HL-60 (cell line): ENCODE results near the gene MACC1.

ENCODE experiments used
- DNase-seq, 2 experiments: peaks; one replicate each; pipeline ENCODE4 v3.0.0-alpha.2; 2010 to 2020; ENCODE audit warnings: low read depth in 1 of 2, low spot score in 1 of 2
- H3K27ac ChIP-seq: fragments of 250-450 bp; sonication (Bioruptor Pico); replicated peaks from 2 replicates; pipeline ENCODE4 v1.5.1; 2020; ENCODE audit warnings: mild to moderate bottlenecking, moderate library complexity
- H3K27me3 ChIP-seq: fragments of 250-450 bp; sonication (Bioruptor Pico); 2 replicates; pipeline ENCODE4 v1.5.1; 2021; ENCODE audit warnings: mild to moderate bottlenecking, moderate library complexity; ENCODE audit not compliant: insufficient read depth, poor library complexity, severe bottlenecking
- H3K4me3 ChIP-seq: replicated peaks from 2 replicates; pipeline ENCODE4 v1.5.1; 2011; ENCODE audit warnings: mild to moderate bottlenecking, control low read depth, low read length; ENCODE audit not compliant: insufficient read depth
- CTCF ChIP-seq: IDR thresholded peaks from one replicate; pipeline ENCODE4 v1.5.1; 2011; ENCODE audit warnings: low read length, control low read depth, inconsistent platforms; ENCODE audit not compliant: insufficient read depth
- GABPA ChIP-seq: IDR thresholded peaks from 2 replicates; pipeline ENCODE4 v1.6.1; 2012; ENCODE audit warnings: low read depth
- POLR2AphosphoS5 ChIP-seq: IDR thresholded peaks from 2 replicates; pipeline ENCODE4 v1.6.1; 2012; ENCODE audit warnings: low read depth
- REST ChIP-seq: IDR thresholded peaks from 2 replicates; pipeline ENCODE4 v1.6.1; 2012; ENCODE audit warnings: low read depth; ENCODE audit not compliant: insufficient replicate concordance
- SPI1 ChIP-seq: IDR thresholded peaks from 2 replicates; pipeline ENCODE4 v1.6.1; 2012; ENCODE audit warnings: low read depth, mild to moderate bottlenecking, borderline replicate concordance

MACC1 gene

GRCh38 chr7:20085086-20085485 lies 132.1 kb downstream of the MACC1 start:
- no peak for TF ChIP-seq REST
- TF ChIP-seq GABPA = no peak
- no peak for TF ChIP-seq SPI1
- no peak for TF ChIP-seq POLR2AphosphoS5
- no peak for TF ChIP-seq CTCF
- Histone ChIP-seq H3K4me3 (no peak overlapping the region), H3K27me3 (no peaks in the 10 kb centered on the region), H3K27ac (no peak overlapping the region)
- no peak for DNase-seq
